PFSK-1 (cell line): ENCODE measurements around the gene ZNF296.

ENCODE experiments used
- POLR2AphosphoS5 ChIP-seq: IDR thresholded peaks from 2 replicates; pipeline ENCODE4 v1.6.1; 2012; ENCODE audit warnings: low read depth, mild to moderate bottlenecking, control low read depth, low read length, moderate library complexity
- REST ChIP-seq, 2 experiments: IDR thresholded peaks; 2 replicates each; pipeline versions ENCODE4 v1.6.1 to v1.8.0; 2011 to 2012; ENCODE audit warnings: low read depth in 2 of 2, low read length in 2 of 2, control low read depth in 1 of 2, inconsistent platforms in 1 of 2, mild to moderate bottlenecking in 1 of 2, moderate library complexity in 1 of 2; ENCODE audit not compliant: insufficient read depth in 1 of 2
- SIN3A ChIP-seq: IDR thresholded peaks from 2 replicates; pipeline ENCODE4 v1.6.1; 2012; ENCODE audit warnings: mild to moderate bottlenecking, low read length, moderate library complexity, borderline replicate concordance; ENCODE audit not compliant: insufficient read depth
- TAF1 ChIP-seq: IDR thresholded peaks from 2 replicates; pipeline ENCODE4 v1.6.1; 2012; ENCODE audit warnings: low read length, control low read depth, borderline replicate concordance; ENCODE audit not compliant: insufficient read depth

- TF ChIP-seq POLR2AphosphoS5 (no peak), REST (IDR thresholded peaks at IDR 0.05; ENCODE audit: insufficient read depth in 1 of 2, low read depth in 2 of 2, low read length in 2 of 2) (no peak), TAF1 (no peak), SIN3A (no peak)
Observed at GRCh38 chr19:45110851-45111266, 34.6 kb upstream of the ZNF296 start.
